D341Med (cell line): ENCODE results near the gene PITRM1.
"Not testable (repeated sequence)": the region's sequence is repeated elsewhere in the genome, so short reads cannot be mapped to it uniquely, and the experiment has no call there.

ENCODE experiments used
- DNase-seq: peaks from one replicate; pipeline ENCODE4 v3.0.0; 2012; ENCODE audit warnings: low spot score

The PITRM1 gene

GRCh38 chr10:3122486-3123205, 49.9 kb downstream of the PITRM1 start:
- DNase-seq, result no peak

- no peak for DNase-seq
These were observed 50.5 kb downstream of the PITRM1 start for GRCh38 chr10:3122034-3122433.

GRCh38 chr10:3119796-3120459, 52.7 kb downstream of the PITRM1 start:
- peak; percentile 81 for DNase-seq

GRCh38 chr10:3118641-3119091, 53.9 kb downstream of the PITRM1 start:
- no peak for DNase-seq

GRCh38 chr10:3117486-3117885, 55.1 kb downstream of the PITRM1 start:
- DNase-seq, result no peak

GRCh38 chr10:3116508-3117100, 56.0 kb downstream of the PITRM1 start:
- DNase-seq, result no peak

- DNase-seq, result no peak
These were observed 56.9 kb downstream of the PITRM1 start for GRCh38 chr10:3115685-3116084.

- DNase-seq, result no peak
These were observed 59.2 kb downstream of the PITRM1 start for GRCh38 chr10:3113343-3113720.

GRCh38 chr10:3111621-3112163, 60.9 kb downstream of the PITRM1 start:
- DNase-seq, result no peak

- DNase-seq, result no peak
These were observed 61.6 kb downstream of the PITRM1 start for GRCh38 chr10:3110782-3111620.

- no peak for DNase-seq
These were observed 62.9 kb downstream of the PITRM1 start for GRCh38 chr10:3109633-3110032.

GRCh38 chr10:3109196-3109595, 63.4 kb downstream of the PITRM1 start:
- no peak for DNase-seq

- DNase-seq, result no peak
These were observed 63.9 kb downstream of the PITRM1 start for GRCh38 chr10:3108575-3109105.

GRCh38 chr10:3108033-3108432, 64.5 kb downstream of the PITRM1 start:
- DNase-seq, result no peak

- no peak for DNase-seq
These were observed 65.1 kb downstream of the PITRM1 start for GRCh38 chr10:3107426-3107961.

- DNase-seq, result no peak
These were observed 65.6 kb downstream of the PITRM1 start for GRCh38 chr10:3106928-3107425.

GRCh38 chr10:3106328-3106727, 66.3 kb downstream of the PITRM1 start:
- DNase-seq, result not testable (repeated sequence)

- DNase-seq, result no peak
These were observed 66.7 kb downstream of the PITRM1 start for GRCh38 chr10:3105905-3106304.

GRCh38 chr10:3105166-3105565, 67.4 kb downstream of the PITRM1 start:
- DNase-seq, result no peak

- no peak for DNase-seq
These were observed 68.2 kb downstream of the PITRM1 start for GRCh38 chr10:3104251-3104918.

GRCh38 chr10:3103646-3104045, 68.9 kb downstream of the PITRM1 start:
- DNase-seq, result no peak
